HUES6 (cell line): ENCODE results near the gene RPS6KB2.

Experiments used
- H3K27ac ChIP-seq: 2 replicates; pipeline ENCODE4 v1.7.0; 2013; ENCODE audit warnings: low read depth, mild to moderate bottlenecking, low read length, inconsistent platforms
- H3K27me3 ChIP-seq: 2 replicates; pipeline ENCODE4 v1.6.1; 2013; ENCODE audit warnings: low read length; ENCODE audit not compliant: control insufficient read depth, insufficient read depth
- H3K36me3 ChIP-seq: 2 replicates; pipeline ENCODE4 v1.6.1; 2013; ENCODE audit warnings: low read length; ENCODE audit not compliant: control insufficient read depth, insufficient read depth
- H3K4me1 ChIP-seq: 2 replicates; pipeline ENCODE4 v1.6.1; 2013; ENCODE audit warnings: low read length; ENCODE audit not compliant: control insufficient read depth, insufficient read depth
- H3K4me3 ChIP-seq: 2 replicates; pipeline ENCODE4 v1.5.1; 2013; ENCODE audit warnings: low read depth, low read length
- H3K9ac ChIP-seq: one replicate; pipeline ENCODE4 v1.6.1; 2013; ENCODE audit warnings: mild to moderate bottlenecking, low read length
- H3K9me3 ChIP-seq: 2 replicates; pipeline ENCODE4 v1.6.1; 2013; ENCODE audit warnings: low read depth, low read length; ENCODE audit not compliant: control insufficient read depth, insufficient read depth

Gene RPS6KB2

GRCh38 chr11:67406420-67406968 lies 21.8 kb upstream of the RPS6KB2 start:
- Histone ChIP-seq H3K9ac (no peak overlapping the region), H3K4me1 (peaks cover 18% of the 10 kb centered on the region), H3K27ac (no peak overlapping the region)

GRCh38 chr11:67406969-67407687 lies 21.2 kb upstream of the RPS6KB2 start:
- Histone ChIP-seq H3K36me3 (no peaks in the 10 kb centered on the region), H3K4me1 (peaks cover 16% of the 10 kb centered on the region), H3K27ac (no peak overlapping the region), H3K4me3 (no peak overlapping the region), H3K9me3 (no peaks in the 10 kb centered on the region), H3K9ac (no peak overlapping the region), H3K27me3 (peaks cover 6% of the 10 kb centered on the region; the same call in 1 of the 2 replicates)

More at GRCh38 chr11:67406420-67406968, 21.8 kb upstream of the RPS6KB2 start:
- H3K36me3 ChIP-seq = no peaks in the 10 kb centered on the region
- H3K27me3 ChIP-seq = 0 out of 2 replicates have a peak, but pooled peaks cover 2% of the 10 kb centered on the region
- H3K4me3 ChIP-seq = no peak overlapping the region
- H3K9me3 ChIP-seq = no peaks in the 10 kb centered on the region

GRCh38 chr11:67407688-67408163 lies 20.6 kb upstream of the RPS6KB2 start:
- no peaks in the 10 kb centered on the region for H3K9me3 ChIP-seq
- H3K36me3 ChIP-seq = no peaks in the 10 kb centered on the region
- peaks cover 11% of the 10 kb centered on the region for H3K27me3 ChIP-seq
- H3K9ac ChIP-seq = no peak overlapping the region
- H3K27ac ChIP-seq = no peak overlapping the region
- H3K4me1 ChIP-seq = peaks cover 13% of the 10 kb centered on the region
- no peak overlapping the region for H3K4me3 ChIP-seq

GRCh38 chr11:67408437-67409200 lies 19.7 kb upstream of the RPS6KB2 start:
- Histone ChIP-seq H3K4me3 (no peak overlapping the region), H3K36me3 (no peaks in the 10 kb centered on the region), H3K27ac (no peak overlapping the region), H3K9me3 (no peaks in the 10 kb centered on the region), H3K4me1 (peaks cover 13% of the 10 kb centered on the region), H3K27me3 (peaks cover 19% of the 10 kb centered on the region), H3K9ac (no peak overlapping the region)

GRCh38 chr11:67409261-67409666 lies 19.0 kb upstream of the RPS6KB2 start:
- Histone ChIP-seq H3K27ac (no peak overlapping the region), H3K4me1 (peaks cover 13% of the 10 kb centered on the region), H3K9ac (no peak overlapping the region), H3K9me3 (no peaks in the 10 kb centered on the region), H3K27me3 (peaks cover 20% of the 10 kb centered on the region), H3K36me3 (no peaks in the 10 kb centered on the region), H3K4me3 (no peak overlapping the region)

GRCh38 chr11:67409781-67410368 lies 18.4 kb upstream of the RPS6KB2 start:
- H3K27me3 ChIP-seq = peaks cover 26% of the 10 kb centered on the region
- H3K4me3 ChIP-seq = no peak overlapping the region
- no peak overlapping the region for H3K27ac ChIP-seq
- H3K36me3 ChIP-seq = no peaks in the 10 kb centered on the region
- peaks cover 13% of the 10 kb centered on the region for H3K4me1 ChIP-seq
- H3K9me3 ChIP-seq = no peaks in the 10 kb centered on the region
- H3K9ac ChIP-seq = no peak overlapping the region

GRCh38 chr11:67410369-67410831 lies 17.9 kb upstream of the RPS6KB2 start:
- H3K4me1 ChIP-seq = peaks cover 17% of the 10 kb centered on the region
- H3K36me3 ChIP-seq = no peaks in the 10 kb centered on the region
- no peaks in the 10 kb centered on the region for H3K9me3 ChIP-seq
- no peak overlapping the region for H3K27ac ChIP-seq
- peaks cover 30% of the 10 kb centered on the region for H3K27me3 ChIP-seq
- H3K9ac ChIP-seq = no peak overlapping the region
- H3K4me3 ChIP-seq = no peak overlapping the region

- H3K9ac ChIP-seq = no peak overlapping the region
- peaks cover 34% of the 10 kb centered on the region for H3K27me3 ChIP-seq
- no peaks in the 10 kb centered on the region for H3K9me3 ChIP-seq
- H3K4me3 ChIP-seq = no peak overlapping the region
- no peaks in the 10 kb centered on the region for H3K36me3 ChIP-seq
- no peak overlapping the region for H3K27ac ChIP-seq
- H3K4me1 ChIP-seq = peaks cover 21% of the 10 kb centered on the region
Observed at GRCh38 chr11:67410984-67411784, 17.1 kb upstream of the RPS6KB2 start.

GRCh38 chr11:67411785-67412152 lies 16.5 kb upstream of the RPS6KB2 start:
- no peak overlapping the region for H3K9ac ChIP-seq
- no peak overlapping the region for H3K27ac ChIP-seq
- peaks cover 34% of the 10 kb centered on the region for H3K27me3 ChIP-seq
- H3K4me1 ChIP-seq = peaks cover 26% of the 10 kb centered on the region
- H3K4me3 ChIP-seq = no peak overlapping the region
- no peaks in the 10 kb centered on the region for H3K36me3 ChIP-seq
- no peaks in the 10 kb centered on the region for H3K9me3 ChIP-seq

GRCh38 chr11:67412495-67413179 lies 15.7 kb upstream of the RPS6KB2 start:
- H3K9me3 ChIP-seq = no peaks in the 10 kb centered on the region
- H3K27me3 ChIP-seq = peaks cover 34% of the 10 kb centered on the region
- H3K4me3 ChIP-seq = no peak overlapping the region
- no peaks in the 10 kb centered on the region for H3K36me3 ChIP-seq
- no peak overlapping the region for H3K9ac ChIP-seq
- H3K27ac ChIP-seq = no peak overlapping the region
- peaks cover 31% of the 10 kb centered on the region for H3K4me1 ChIP-seq
